Upper lobe of right lung (tissue), 1 donor: Measurements from ENCODE around the gene APP. TPM values are rescaled to one million over a fixed set of nuclear protein-coding genes. Genes with fewer than 3 reads are reported as not detected.

Source experiments
- ATAC-seq: fragments of 200-7000 bp; cut with Tn5 transposase; one replicate; pipeline ENCODE4 v1.9.1; 2020; ENCODE audit warnings: mild to moderate bottlenecking, moderate library complexity
- DNase-seq: peaks from one replicate; pipeline ENCODE4 v3.0.0-alpha.2; 2020
- H3K27ac ChIP-seq: fragments of 200-600 bp; one replicate; pipeline ENCODE4 v1.8.0; 2022
- H3K27me3 ChIP-seq: fragments of 200-600 bp; one replicate; pipeline ENCODE4 v1.8.0; 2022; ENCODE audit warnings: mild to moderate bottlenecking
- H3K36me3 ChIP-seq: fragments of 200-600 bp; one replicate; pipeline ENCODE4 v1.8.0; 2022
- H3K4me1 ChIP-seq: fragments of 200-600 bp; one replicate; pipeline ENCODE4 v1.8.0; 2022
- H3K4me3 ChIP-seq: fragments of 200-600 bp; one replicate; pipeline ENCODE4 v1.8.0; 2022; ENCODE audit warnings: mild to moderate bottlenecking
- H3K9me3 ChIP-seq: fragments of 200-600 bp; one replicate; pipeline ENCODE4 v1.8.0; 2022
- intact Hi-C: fragments of 100-400 bp; cut with DNase I; formaldehyde crosslinking; loops from one replicate; pipeline ENCODE4 v1.11.0; 2022
- total RNA-seq: library from RNA; stranded (reverse); fragmentation: NEBNext Ultra II Directional; extraction: Animal tissue kit (Norgen Biotek cat#: 25700); gene quantifications from one replicate; pipeline ENCODE4 v1.2.1, GENCODE V29; 2021
- TF ChIP-seq, protein P1 (sequence below): fragments of 200-600 bp; IDR thresholded peaks from one replicate; pipeline ENCODE4 v1.8.0; 2022; ENCODE audit warnings: antibody characterized with exemption
- donor health status: DM: no; HTN: yes; CAD: no; lungs with severe emphysema.

Gene APP
- total RNA-seq, 1 donor from 2014 or later: 480 TPM

DNA sequence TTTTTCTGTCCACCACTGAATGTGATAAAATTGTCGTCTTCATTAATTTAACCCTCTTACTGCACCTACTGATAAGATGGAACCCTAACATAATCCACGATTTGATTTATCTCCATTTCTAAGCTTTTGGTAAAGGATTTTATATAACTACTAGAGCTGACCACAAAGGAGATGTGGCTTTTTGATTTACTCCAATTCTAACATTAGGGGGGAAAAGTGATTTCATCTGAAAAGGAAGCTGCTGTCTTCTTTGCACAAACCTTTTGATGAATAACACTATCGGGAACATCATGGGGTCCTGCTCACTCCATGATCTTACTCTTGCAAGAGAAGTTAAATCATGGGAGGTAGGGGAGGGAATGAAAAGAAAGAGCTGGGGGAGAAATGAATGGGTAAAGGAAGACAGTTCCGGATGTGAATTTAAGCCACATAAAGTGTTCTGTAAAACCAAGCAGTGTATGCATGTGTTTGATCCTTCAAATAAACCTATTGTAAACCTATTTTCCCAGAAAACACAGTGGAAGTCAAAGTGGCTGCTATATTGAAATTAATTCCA lies 274.0 kb downstream of the APP start:
- H3K27me3 ChIP-seq: no peaks in the 10 kb centered on the region
- TF ChIP-seq, protein P1, sequence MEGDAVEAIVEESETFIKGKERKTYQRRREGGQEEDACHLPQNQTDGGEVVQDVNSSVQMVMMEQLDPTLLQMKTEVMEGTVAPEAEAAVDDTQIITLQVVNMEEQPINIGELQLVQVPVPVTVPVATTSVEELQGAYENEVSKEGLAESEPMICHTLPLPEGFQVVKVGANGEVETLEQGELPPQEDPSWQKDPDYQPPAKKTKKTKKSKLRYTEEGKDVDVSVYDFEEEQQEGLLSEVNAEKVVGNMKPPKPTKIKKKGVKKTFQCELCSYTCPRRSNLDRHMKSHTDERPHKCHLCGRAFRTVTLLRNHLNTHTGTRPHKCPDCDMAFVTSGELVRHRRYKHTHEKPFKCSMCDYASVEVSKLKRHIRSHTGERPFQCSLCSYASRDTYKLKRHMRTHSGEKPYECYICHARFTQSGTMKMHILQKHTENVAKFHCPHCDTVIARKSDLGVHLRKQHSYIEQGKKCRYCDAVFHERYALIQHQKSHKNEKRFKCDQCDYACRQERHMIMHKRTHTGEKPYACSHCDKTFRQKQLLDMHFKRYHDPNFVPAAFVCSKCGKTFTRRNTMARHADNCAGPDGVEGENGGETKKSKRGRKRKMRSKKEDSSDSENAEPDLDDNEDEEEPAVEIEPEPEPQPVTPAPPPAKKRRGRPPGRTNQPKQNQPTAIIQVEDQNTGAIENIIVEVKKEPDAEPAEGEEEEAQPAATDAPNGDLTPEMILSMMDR: no peak
- no peaks in the 10 kb centered on the region for H3K4me1 ChIP-seq
- H3K4me3 ChIP-seq: no peak overlapping the region
- no peak overlapping the region for H3K27ac ChIP-seq
- no peak for ATAC-seq
- H3K9me3 ChIP-seq: no peaks in the 10 kb centered on the region
- intact Hi-C loops: no loop called here
- H3K36me3 ChIP-seq: peaks cover under 1% of the 10 kb centered on the region
- DNase-seq: no peak

DNA sequence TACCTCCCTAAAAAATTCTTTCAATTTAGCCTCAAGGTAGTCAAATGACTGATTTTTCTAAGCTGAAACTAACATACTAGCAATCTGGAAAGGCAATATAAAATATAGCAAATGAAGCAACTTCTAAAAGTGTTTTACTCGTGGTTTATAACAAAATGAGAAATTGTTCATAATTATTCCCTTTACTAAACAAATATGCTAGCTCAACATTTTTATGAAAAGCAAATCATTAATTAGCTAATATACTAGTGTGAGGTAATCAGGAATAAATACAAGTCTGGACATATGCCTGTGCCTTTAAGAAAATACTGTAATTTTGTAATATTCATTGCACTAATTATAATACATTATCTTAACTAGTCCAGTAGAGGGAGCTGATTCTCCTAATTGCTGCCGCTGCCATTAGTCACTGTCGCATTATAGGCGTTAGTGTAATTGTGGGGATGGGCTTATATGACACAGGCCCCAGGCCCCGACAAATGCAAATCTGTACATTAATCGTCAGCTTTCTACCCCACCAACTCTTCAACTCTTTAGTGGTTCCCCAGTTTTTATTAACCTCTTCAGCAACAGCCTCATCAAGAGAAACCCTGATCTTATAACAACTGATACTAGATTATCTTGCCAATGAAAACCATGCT lies 274.9 kb downstream of the APP start:
- DNase-seq (no peak), ATAC-seq (peak; percentile 73)
- Histone ChIP-seq H3K27ac (no peak overlapping the region), H3K4me3 (no peak overlapping the region), H3K9me3 (no peaks in the 10 kb centered on the region), H3K36me3 (peaks cover 9% of the 10 kb centered on the region), H3K4me1 (no peaks in the 10 kb centered on the region), H3K27me3 (no peaks in the 10 kb centered on the region)
- TF ChIP-seq, protein P1: peak; percentile 57
- intact Hi-C loops: no loop called here

DNA sequence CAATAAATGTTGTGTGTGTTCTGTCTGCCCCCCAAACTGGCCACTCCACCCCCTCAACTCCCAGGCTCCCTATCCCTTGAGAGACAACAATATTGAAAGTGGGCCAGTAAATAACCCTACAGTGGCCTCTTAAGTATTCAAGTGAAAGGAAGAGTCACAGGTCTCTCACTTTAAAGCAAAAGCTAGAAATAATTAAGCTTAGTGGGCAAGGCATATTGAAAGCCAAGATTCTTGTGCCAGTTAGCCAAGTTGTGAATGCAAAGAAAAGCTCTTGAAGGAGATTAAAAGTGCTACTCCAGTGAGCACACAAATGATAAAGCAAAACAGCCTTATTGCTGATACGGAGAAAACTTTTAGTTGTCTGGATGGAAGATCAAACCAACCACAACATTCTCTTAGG lies 277.4 kb downstream of the APP start:
- Histone ChIP-seq H3K27ac (no peak overlapping the region), H3K9me3 (no peaks in the 10 kb centered on the region), H3K4me1 (no peaks in the 10 kb centered on the region), H3K36me3 (peaks cover 9% of the 10 kb centered on the region), H3K27me3 (no peaks in the 10 kb centered on the region), H3K4me3 (no peak overlapping the region)
- TF ChIP-seq, protein P1: no peak
- ATAC-seq (no peak), DNase-seq (no peak)
- intact Hi-C loops: no loop called here

DNA sequence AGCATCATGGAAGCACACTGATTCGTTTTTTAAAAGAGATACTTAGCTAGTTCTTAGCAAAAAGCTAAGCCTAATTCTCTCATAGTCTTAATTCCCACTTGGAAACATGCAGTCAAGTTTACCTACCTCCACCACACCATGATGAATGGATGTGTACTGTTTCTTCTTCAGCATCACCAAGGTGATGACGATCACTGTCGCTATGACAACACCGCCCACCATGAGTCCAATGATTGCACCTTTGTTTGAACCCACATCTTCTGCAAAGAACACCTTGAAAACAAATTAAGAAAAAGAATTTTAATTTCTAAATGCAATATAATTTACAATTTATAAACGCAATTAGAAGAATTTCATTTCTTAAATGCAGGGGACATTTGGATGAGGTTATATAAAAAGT lies 279.0 kb downstream of the APP start:
- ATAC-seq (no peak), DNase-seq (no peak)
- H3K4me1 ChIP-seq: no peaks in the 10 kb centered on the region
- TF ChIP-seq, protein P1: no peak
- no peak overlapping the region for H3K4me3 ChIP-seq
- H3K9me3 ChIP-seq: no peaks in the 10 kb centered on the region
- H3K36me3 ChIP-seq: peaks cover 9% of the 10 kb centered on the region
- intact Hi-C loops: no loop called here
- H3K27ac ChIP-seq: no peak overlapping the region
- H3K27me3 ChIP-seq: no peaks in the 10 kb centered on the region

DNA sequence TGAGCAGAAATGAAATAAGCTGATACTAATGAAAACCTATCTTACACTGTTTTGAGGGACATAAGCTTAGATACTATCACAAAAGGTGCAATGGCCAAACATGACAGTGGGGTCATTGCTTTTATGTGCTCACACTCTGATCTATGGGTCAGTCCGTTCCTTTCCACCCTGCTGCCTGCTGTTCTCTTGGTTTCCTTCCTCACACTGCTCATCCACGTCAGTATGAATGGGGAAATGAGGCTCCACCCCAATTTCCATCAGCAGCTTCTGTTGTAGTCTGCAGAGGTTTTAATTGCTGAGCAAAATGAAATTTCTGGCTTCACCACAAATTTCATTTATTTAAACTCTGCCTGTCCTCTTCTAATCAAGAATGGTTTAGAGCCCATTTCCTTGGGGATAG lies 280.6 kb downstream of the APP start:
- DNase-seq (no peak), ATAC-seq (no peak)
- Histone ChIP-seq H3K36me3 (peaks cover 9% of the 10 kb centered on the region), H3K27me3 (no peaks in the 10 kb centered on the region), H3K9me3 (no peaks in the 10 kb centered on the region), H3K4me1 (no peaks in the 10 kb centered on the region), H3K4me3 (no peak overlapping the region), H3K27ac (no peak overlapping the region)
- TF ChIP-seq, protein P1: no peak
- intact Hi-C loops: no loop called here
